ENCODE data around the gene EPS15.
"Not testable (repeated sequence)": the region's sequence is repeated elsewhere in the genome, so short reads cannot be mapped to it uniquely, and the experiment has no call there.

Gene EPS15

DNA sequence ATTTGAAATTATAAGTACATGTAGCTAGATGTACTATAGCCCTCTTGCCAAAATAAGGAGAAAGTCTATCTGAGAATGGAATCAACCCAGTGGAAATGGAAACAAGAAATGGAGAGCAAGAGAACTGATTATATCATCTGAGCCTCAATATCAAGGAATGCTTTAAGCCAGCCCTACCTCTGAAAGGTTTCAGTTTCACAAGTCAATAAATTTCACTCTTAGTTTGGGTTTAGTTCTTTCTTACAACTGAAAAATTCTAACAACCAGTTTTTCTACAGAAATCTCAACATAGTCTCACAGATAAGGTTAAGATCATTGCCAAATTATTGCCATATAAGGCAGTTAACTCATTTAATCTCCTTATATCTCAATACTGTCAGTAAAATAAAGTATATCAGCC, 80.0 kb downstream of the EPS15 start:
- no peak overlapping the region for H3K4me3 ChIP-seq (ENCODE audit: low read depth, low read length)
- TF ChIP-seq, protein P1, sequence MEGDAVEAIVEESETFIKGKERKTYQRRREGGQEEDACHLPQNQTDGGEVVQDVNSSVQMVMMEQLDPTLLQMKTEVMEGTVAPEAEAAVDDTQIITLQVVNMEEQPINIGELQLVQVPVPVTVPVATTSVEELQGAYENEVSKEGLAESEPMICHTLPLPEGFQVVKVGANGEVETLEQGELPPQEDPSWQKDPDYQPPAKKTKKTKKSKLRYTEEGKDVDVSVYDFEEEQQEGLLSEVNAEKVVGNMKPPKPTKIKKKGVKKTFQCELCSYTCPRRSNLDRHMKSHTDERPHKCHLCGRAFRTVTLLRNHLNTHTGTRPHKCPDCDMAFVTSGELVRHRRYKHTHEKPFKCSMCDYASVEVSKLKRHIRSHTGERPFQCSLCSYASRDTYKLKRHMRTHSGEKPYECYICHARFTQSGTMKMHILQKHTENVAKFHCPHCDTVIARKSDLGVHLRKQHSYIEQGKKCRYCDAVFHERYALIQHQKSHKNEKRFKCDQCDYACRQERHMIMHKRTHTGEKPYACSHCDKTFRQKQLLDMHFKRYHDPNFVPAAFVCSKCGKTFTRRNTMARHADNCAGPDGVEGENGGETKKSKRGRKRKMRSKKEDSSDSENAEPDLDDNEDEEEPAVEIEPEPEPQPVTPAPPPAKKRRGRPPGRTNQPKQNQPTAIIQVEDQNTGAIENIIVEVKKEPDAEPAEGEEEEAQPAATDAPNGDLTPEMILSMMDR (IDR thresholded peaks at IDR 0.05; ENCODE audit: borderline replicate concordance, insufficient read depth, low read depth, low read length): no peak

DNA sequence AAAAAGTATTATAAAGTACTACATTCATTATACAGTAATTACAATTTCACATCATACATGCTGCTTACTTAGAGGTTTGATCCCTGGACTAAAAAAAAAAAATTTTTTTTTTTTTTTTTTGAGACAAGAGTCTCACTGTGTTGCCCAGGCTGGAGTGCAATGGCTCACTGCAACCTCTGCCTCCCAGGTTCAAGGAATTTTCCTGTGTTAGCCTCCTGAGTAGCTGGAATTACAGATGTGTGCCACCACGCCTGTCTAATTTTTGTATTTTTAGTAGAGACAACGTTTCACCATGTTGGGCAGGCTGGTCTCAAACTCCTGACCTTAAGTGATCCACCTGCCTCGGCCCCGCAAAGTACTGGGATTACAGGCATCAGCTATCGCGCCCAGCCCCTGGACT, 81.7 kb downstream of the EPS15 start:
- not testable (repeated sequence) for H3K4me3 ChIP-seq (ENCODE audit: low read depth, low read length)

DNA sequence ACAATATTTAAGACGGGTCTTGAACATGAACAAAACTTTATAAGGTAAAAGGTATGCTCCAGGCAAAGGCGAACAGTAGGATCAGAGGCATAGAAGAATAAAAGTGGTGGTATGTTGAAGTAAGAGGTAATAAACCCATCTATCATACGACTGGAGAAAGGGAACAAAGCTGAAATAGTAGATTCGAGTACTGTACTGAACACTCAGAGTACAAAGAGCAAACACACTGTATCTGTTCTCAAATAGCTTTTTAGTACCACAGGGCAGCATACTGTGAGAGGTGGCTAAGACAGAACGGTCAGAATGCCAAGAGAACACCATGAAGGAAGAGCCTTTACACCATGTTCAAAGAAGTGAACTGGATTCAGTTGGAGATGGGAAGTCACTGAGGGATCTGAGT, 83.2 kb downstream of the EPS15 start:
- TF ChIP-seq, protein P1 (IDR thresholded peaks at IDR 0.05; ENCODE audit: borderline replicate concordance, insufficient read depth, low read depth, low read length): no peak
- no peak overlapping the region for H3K4me3 ChIP-seq (ENCODE audit: low read depth, low read length)

DNA sequence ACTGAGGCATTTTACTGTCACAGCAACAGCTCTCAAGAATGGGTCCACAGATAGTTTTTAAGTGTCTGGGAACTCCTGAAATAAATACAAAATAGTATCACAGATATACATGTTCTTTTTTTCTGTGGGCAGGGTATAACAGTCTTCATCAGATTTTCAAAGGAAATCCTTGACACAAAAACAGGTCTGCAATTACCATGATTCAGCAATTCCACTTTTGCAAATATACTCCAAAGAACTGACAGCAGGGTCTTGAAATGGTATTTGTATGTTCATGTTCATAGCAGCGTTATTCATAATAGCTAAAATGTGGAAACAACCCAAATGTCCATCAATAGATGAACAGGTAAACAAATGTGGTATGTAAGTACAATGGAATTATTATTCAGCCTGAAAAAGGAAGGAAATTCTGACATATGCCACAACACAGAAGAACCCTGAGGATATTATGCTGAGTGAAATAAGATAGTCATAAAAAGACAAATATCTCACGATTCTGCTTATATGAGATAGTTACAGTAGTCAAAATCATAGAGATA, 85.0 kb downstream of the EPS15 start:
- TF ChIP-seq, protein P1 (IDR thresholded peaks at IDR 0.05; ENCODE audit: borderline replicate concordance, insufficient read depth, low read depth, low read length): no peak
- no peak overlapping the region for H3K4me3 ChIP-seq (ENCODE audit: low read depth, low read length)

DNA sequence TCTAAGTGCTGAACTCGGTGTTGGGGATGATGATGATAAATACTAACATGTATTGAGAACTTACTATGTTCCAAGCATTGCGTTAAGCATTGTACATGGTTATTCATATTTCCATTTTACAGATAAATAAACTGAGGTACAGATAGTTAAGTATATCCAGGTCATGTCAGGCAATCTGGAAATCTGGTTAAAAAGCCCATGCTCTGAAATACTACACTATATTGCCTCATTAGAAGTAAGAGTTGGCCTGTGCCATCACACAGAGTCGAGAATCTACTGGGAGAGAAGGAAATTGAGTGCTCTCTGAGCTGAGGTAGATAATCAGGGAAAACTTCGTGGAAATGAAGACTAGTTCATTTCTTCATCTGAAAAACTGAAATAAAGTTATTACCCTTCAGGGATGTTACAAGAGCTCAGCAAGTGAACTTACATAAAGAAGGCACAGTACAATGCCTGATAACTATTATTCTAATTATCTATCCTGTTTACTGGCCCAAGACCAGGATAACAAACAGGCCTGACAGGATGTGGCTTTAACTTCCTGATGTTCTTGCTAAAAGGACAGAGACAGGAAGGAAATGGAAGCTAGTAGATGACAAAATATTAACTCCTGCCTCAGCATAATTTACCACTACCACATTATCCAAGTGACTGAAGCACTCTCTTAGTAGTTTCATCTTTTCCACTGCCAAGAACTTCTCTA, 85.6 kb downstream of the EPS15 start:
- no peak overlapping the region for H3K4me3 ChIP-seq (ENCODE audit: low read depth, low read length)
- TF ChIP-seq, protein P1 (IDR thresholded peaks at IDR 0.05; ENCODE audit: borderline replicate concordance, insufficient read depth, low read depth, low read length): no peak

DNA sequence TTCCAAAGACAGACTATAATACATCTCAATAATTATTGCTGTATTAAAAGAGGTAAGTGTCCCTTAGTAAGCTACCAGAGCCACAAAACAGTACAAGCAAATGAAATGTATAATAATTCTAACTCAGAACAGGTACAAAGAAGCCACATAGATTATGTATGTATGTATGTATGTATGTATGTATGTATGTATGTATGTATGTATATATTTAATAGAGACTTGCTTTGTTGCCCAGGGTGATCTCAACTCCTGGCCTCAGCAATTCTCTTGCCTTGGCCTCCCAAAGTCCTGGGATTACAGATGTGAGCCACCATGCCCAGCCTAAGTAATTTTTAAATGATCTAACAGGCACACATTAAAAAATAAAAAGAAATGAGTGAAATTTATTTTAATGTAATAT, 86.9 kb downstream of the EPS15 start:
- TF ChIP-seq, protein P1 (IDR thresholded peaks at IDR 0.05; ENCODE audit: borderline replicate concordance, insufficient read depth, low read depth, low read length): no peak
- no peak overlapping the region for H3K4me3 ChIP-seq (ENCODE audit: low read depth, low read length)

DNA sequence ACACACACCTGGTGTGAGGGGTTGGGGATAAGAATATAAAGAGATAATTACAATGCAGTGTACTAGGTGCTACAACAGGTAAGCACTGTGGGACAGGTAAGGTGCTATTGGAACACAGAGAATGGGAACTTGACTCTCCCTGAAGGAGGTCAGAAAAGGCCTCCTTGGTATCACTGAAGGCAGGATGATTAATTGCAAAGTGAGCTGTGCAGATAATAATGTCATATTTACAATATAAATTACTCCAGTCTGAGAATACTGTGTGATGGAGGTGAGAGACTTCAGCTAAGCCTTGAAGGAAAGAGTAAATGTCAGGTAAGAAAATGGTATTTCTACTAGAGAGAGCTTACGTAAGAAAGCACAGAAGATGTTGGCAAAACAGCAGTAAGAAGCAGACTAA, 91.6 kb downstream of the EPS15 start:
- TF ChIP-seq, protein P1 (IDR thresholded peaks at IDR 0.05; ENCODE audit: borderline replicate concordance, insufficient read depth, low read depth, low read length): no peak
- H3K4me3 ChIP-seq (ENCODE audit: low read depth, low read length): no peak overlapping the region

Measured in GM12875 (cell line).